Type B pancreatic cell (in vitro differentiated cells): ENCODE results near the gene GMDS. TPM values are rescaled to one million over a fixed set of nuclear protein-coding genes. Genes with fewer than 3 reads are reported as not detected.

ENCODE experiments used
- DNase-seq: peaks from one replicate; pipeline ENCODE4 v3.0.0; 2021; ENCODE audit warnings: mixed read lengths; ENCODE audit not compliant: unreplicated experiment; ENCODE audit errors: extremely low spot score
- H3K27ac Mint-ChIP-seq: 2 replicates; pipeline ENCODE4 v1.8.0; 2021; ENCODE audit warnings: mild to moderate bottlenecking, mixed read lengths
- H3K27me3 Mint-ChIP-seq: 2 replicates; pipeline ENCODE4 v1.8.0; 2021; ENCODE audit warnings: mixed read lengths
- H3K36me3 Mint-ChIP-seq: 2 replicates; pipeline ENCODE4 v1.8.0; 2021; ENCODE audit warnings: mixed read lengths
- H3K4me1 Mint-ChIP-seq: one replicate; pipeline ENCODE4 v1.8.0; 2021; ENCODE audit warnings: mixed read lengths; ENCODE audit not compliant: unreplicated experiment
- H3K4me3 Mint-ChIP-seq: 2 replicates; pipeline ENCODE4 v1.8.0; 2021; ENCODE audit warnings: mild to moderate bottlenecking, mixed read lengths
- H3K9me3 Mint-ChIP-seq: 2 replicates; pipeline ENCODE4 v1.8.0; 2021; ENCODE audit warnings: mixed read lengths
- total RNA-seq: library from RNA; stranded (reverse); gene quantifications from 2 replicates; pipeline ENCODE4 v1.2.1, GENCODE V29; 2021; ENCODE audit warnings: low replicate concordance
- TF ChIP-seq, protein P1 (sequence below): fragments of 200-600 bp; sonication (generic); conservative IDR thresholded peaks from 2 replicates; pipeline ENCODE4 v1.5.0; 2021; ENCODE audit warnings: antibody characterized with exemption, mild to moderate bottlenecking

GMDS gene
- total RNA-seq, 1 donor from 2014 or later, result 41.3 TPM

DNA sequence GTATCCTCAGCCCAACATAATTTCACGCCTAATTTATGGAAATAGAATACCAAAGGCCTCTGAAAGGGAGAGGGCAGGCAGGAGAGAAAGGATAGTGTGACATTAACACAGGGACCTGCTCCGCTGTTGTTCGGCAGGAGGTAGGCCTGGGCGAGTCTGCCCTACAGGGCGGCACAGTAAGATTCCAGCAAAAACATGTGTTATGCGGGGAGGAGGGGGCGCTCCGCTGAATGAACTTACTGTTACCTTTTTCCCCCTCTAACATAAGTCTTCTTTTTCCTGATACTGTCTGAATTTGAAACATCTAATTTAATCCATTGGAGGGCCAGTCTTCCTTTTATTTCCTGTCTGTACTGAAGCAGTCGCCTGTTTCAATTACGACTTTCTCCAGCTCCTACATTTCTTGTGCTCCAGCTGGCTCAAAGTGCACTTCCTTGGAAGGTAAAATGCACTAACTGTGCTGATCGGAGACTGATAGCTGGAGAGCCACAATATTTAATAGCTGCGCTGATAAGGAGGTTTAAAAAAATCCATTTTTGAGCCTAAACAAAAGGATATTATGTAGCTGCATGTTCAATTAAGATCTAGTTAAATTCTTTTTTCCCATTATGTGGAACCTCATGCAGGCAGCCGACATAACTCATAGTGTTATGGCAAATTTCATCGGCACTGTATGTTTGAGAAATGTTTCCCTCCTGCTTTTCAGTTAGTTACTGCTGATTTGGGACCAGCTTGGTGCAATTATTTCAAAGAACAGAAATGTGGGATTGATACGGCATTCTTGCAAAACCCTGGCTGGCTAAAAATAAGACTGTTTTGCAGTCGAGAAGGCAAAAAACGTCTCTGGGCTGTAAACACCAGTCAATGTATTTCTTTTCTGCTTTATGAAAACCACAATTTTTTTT is 442.7 kb downstream of the GMDS start:
- H3K27ac Mint-ChIP-seq, result peak overlapping the region; percentile 19
- no peak for DNase-seq
- H3K4me1 Mint-ChIP-seq, result peaks cover 34% of the 10 kb centered on the region
- TF ChIP-seq, protein P1, sequence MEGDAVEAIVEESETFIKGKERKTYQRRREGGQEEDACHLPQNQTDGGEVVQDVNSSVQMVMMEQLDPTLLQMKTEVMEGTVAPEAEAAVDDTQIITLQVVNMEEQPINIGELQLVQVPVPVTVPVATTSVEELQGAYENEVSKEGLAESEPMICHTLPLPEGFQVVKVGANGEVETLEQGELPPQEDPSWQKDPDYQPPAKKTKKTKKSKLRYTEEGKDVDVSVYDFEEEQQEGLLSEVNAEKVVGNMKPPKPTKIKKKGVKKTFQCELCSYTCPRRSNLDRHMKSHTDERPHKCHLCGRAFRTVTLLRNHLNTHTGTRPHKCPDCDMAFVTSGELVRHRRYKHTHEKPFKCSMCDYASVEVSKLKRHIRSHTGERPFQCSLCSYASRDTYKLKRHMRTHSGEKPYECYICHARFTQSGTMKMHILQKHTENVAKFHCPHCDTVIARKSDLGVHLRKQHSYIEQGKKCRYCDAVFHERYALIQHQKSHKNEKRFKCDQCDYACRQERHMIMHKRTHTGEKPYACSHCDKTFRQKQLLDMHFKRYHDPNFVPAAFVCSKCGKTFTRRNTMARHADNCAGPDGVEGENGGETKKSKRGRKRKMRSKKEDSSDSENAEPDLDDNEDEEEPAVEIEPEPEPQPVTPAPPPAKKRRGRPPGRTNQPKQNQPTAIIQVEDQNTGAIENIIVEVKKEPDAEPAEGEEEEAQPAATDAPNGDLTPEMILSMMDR, result no peak
- no peaks in the 10 kb centered on the region for H3K36me3 Mint-ChIP-seq
- peak overlapping the region; percentile 32 for H3K4me3 Mint-ChIP-seq
- no peaks in the 10 kb centered on the region for H3K27me3 Mint-ChIP-seq
- no peaks in the 10 kb centered on the region for H3K9me3 Mint-ChIP-seq

DNA sequence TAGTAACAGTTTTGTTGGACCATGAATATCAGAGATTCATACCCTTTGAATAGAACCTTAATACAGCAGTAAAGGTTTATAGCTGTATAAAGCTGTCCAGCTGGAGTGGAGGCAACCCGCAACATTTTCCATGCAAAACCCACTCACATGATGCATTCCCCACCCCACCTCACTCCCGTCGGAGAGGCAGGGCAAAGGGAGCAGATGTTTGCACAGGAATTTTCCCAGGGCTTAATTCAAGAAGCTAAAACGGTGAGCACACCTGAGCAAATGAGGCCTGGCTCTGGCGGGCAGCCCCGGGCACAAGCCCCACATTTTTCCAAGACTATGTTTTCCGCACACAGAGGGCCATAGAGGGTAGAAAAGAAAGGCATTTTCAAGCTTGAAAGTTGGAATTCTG is 444.0 kb downstream of the GMDS start:
- Mint-ChIP-seq H3K4me3 (no peak overlapping the region), H3K27ac (no peak overlapping the region), H3K36me3 (no peaks in the 10 kb centered on the region), H3K27me3 (no peaks in the 10 kb centered on the region), H3K9me3 (no peaks in the 10 kb centered on the region), H3K4me1 (peaks cover 46% of the 10 kb centered on the region)
- TF ChIP-seq, protein P1, result no peak
- DNase-seq, result no peak

DNA sequence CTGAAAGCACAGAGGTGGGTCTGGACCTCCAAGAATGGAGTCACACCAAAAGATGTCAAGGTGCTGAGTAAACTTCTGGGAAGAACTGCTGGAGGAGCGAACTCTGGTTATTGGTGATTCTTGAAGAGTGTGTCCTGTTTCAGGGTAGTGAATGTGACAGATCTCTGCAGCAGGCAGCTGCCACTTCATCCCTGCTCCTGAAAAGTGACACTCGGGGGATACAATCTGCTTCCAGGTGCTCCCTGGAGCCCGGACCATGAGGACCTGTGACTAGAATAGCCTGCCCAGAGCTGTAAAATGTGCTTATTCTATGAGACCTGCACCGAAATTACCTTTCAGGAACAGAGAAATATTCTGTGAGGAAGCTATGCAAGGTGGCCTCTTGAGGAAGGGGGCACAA is 444.6 kb downstream of the GMDS start:
- Mint-ChIP-seq H3K36me3 (no peaks in the 10 kb centered on the region), H3K4me1 (peaks cover 51% of the 10 kb centered on the region), H3K27ac (no peak overlapping the region), H3K27me3 (no peaks in the 10 kb centered on the region), H3K9me3 (no peaks in the 10 kb centered on the region), H3K4me3 (no peak overlapping the region)
- TF ChIP-seq, protein P1, result no peak
- no peak for DNase-seq

DNA sequence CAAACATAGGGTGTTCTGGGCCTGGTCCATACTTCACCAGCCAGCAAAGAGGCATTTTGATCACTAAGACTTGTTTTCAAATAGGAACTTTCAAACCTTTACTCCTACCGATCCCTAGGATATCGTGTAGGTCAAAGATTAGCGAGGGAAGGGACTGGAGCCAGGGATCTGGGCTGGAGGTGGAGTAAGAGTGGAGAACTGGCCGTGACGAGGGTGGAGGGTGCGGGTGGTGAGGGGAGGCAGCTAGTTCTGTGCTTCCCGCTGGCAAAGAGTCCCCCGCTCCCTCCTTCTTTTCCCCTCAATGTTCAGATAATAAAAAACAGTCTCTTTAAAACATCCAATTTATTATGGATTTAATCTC is 446.5 kb downstream of the GMDS start:
- TF ChIP-seq, protein P1, result no peak
- DNase-seq, result no peak
- Mint-ChIP-seq H3K27me3 (no peaks in the 10 kb centered on the region), H3K36me3 (no peaks in the 10 kb centered on the region), H3K9me3 (no peaks in the 10 kb centered on the region), H3K4me1 (peaks cover 47% of the 10 kb centered on the region), H3K4me3 (no peak overlapping the region), H3K27ac (peak overlapping the region; percentile 21)

DNA sequence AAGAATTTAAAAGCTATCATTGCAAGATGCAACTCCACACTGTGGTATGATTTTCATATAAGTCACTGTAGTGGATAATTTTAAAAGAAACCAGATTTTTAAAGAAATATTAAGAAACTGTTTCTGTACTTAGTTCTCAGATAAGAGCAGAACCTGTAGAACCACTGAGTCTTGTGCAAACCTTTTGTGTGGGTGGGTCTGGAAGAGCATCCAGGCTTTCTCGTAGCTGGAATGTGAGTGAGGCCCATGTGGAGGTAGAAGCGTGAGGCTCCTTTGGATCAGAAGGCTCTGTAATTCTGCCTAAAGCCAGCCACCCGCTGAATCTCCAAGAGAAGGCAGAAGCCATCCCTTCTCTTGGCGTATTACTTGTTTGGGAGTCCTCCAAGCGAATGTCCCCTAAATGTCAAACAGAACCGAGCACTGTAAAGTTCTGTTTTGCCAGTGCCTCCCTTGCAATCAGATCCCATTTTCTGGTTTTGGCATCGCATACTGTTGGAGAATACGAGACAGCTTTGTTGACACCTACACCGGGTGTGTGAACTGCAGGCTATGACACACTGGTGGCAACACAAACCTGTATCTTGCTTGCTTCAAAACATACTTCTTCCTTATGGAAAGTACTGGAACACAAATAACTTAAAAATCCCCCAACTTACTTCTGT is 447.0 kb downstream of the GMDS start:
- TF ChIP-seq, protein P1, result no peak
- H3K4me3 Mint-ChIP-seq, result no peak overlapping the region
- peaks cover 41% of the 10 kb centered on the region for H3K4me1 Mint-ChIP-seq
- no peak for DNase-seq
- no peaks in the 10 kb centered on the region for H3K9me3 Mint-ChIP-seq
- no peaks in the 10 kb centered on the region for H3K27me3 Mint-ChIP-seq
- H3K36me3 Mint-ChIP-seq, result no peaks in the 10 kb centered on the region
- H3K27ac Mint-ChIP-seq, result peak overlapping the region; percentile 92
